Activated naive CD8-positive, alpha-beta T cell treated with anti-CD3 and anti-CD28 coated beads for 36 hours (primary cell): Measurements from ENCODE around the gene SH3YL1. TPM values are rescaled to one million over a fixed set of nuclear protein-coding genes. Genes with fewer than 3 reads are reported as not detected.

Source experiments
- DNase-seq: peaks from one replicate; pipeline ENCODE4 v3.0.0; 2021
- H3K27ac Mint-ChIP-seq: one replicate; pipeline ENCODE4 v1.8.0; 2022; ENCODE audit warnings: mild to moderate bottlenecking, moderate library complexity, mixed read lengths
- H3K27me3 Mint-ChIP-seq: one replicate; pipeline ENCODE4 v1.8.0; 2022; ENCODE audit warnings: mild to moderate bottlenecking, mixed read lengths
- H3K36me3 Mint-ChIP-seq: one replicate; pipeline ENCODE4 v1.8.0; 2021; ENCODE audit warnings: mild to moderate bottlenecking, mixed read lengths
- H3K4me1 Mint-ChIP-seq: one replicate; pipeline ENCODE4 v1.8.0; 2021; ENCODE audit warnings: mixed read lengths
- H3K4me3 Mint-ChIP-seq: one replicate; pipeline ENCODE4 v1.8.0; 2022; ENCODE audit warnings: mild to moderate bottlenecking, moderate library complexity, mixed read lengths
- H3K9me3 Mint-ChIP-seq: one replicate; pipeline ENCODE4 v1.8.0; 2022; ENCODE audit warnings: mixed read lengths
- total RNA-seq, 2 experiments: library from RNA; stranded (reverse); gene quantifications; one replicate each; pipeline ENCODE4 v1.2.3, GENCODE V29; 2021

The SH3YL1 gene
- total RNA-seq, 2 experiments from 2014 or later, result 15.8 to 17.9 TPM

DNA sequence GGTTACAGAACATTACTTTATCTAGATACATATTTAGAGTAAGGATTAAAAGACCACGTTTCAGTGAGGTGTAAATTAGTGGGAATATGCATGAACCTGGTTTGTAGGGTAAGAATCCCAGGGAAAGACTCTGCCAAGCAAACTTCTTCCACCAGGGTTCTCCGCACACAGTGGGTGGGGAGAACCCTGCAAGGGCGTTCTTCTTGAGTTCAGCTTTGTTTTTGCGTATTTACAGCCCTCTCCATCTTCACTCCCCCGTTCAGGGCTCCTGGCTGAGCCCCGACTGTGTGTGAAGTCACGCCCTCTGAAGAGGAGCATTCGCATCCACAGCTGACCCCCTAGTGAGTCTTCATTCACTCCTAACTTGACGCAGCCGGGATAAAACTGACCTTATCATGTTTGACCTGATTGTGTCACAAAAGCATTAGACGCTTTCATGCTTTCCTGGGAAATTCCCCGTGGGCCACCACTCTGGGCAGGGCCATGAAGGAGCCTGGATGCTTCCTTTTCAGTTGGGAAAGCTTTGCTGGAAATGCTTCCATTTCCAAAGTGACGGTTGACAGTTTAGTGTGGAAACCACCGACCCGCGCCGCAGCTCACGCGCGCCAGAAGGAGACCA lies 23.1 kb upstream of the SH3YL1 start:
- Mint-ChIP-seq H3K27me3 (peaks cover 29% of the 10 kb centered on the region), H3K4me3 (no peak overlapping the region), H3K36me3 (no peaks in the 10 kb centered on the region), H3K27ac (no peak overlapping the region), H3K9me3 (no peaks in the 10 kb centered on the region), H3K4me1 (peaks cover 7% of the 10 kb centered on the region)
- DNase-seq, result no peak

DNA sequence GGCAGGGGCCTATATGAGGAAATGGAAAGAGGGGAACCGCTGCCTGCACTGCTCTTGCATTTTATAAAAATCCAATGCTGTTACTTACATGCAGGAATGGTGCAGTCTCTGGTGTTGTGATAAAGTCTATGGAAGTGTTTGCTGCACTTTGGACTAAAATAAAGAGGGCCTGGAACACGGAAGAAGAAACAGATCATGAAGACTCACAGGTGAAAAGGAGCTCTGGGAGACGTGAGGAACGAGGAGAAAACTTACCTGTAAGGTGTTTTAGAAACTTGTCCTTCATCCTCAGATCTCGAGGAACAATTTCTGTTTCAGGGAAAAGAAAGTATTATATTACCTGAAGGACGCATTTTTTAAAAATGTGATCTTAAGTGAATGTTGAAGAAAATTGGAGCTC lies 22.2 kb upstream of the SH3YL1 start:
- Mint-ChIP-seq H3K9me3 (no peaks in the 10 kb centered on the region), H3K36me3 (peaks cover 5% of the 10 kb centered on the region), H3K27ac (no peak overlapping the region), H3K27me3 (peaks cover 27% of the 10 kb centered on the region), H3K4me3 (no peak overlapping the region), H3K4me1 (peaks cover 7% of the 10 kb centered on the region)
- DNase-seq, result no peak

- Mint-ChIP-seq H3K9me3 (no peaks in the 10 kb centered on the region), H3K4me3 (no peak overlapping the region), H3K27ac (no peak overlapping the region), H3K36me3 (peaks cover 5% of the 10 kb centered on the region), H3K4me1 (peaks cover 7% of the 10 kb centered on the region), H3K27me3 (peaks cover 25% of the 10 kb centered on the region)
- no peak for DNase-seq
Measured at GRCh38 chr2:285531-285930, 21.7 kb upstream of the SH3YL1 start.

DNA sequence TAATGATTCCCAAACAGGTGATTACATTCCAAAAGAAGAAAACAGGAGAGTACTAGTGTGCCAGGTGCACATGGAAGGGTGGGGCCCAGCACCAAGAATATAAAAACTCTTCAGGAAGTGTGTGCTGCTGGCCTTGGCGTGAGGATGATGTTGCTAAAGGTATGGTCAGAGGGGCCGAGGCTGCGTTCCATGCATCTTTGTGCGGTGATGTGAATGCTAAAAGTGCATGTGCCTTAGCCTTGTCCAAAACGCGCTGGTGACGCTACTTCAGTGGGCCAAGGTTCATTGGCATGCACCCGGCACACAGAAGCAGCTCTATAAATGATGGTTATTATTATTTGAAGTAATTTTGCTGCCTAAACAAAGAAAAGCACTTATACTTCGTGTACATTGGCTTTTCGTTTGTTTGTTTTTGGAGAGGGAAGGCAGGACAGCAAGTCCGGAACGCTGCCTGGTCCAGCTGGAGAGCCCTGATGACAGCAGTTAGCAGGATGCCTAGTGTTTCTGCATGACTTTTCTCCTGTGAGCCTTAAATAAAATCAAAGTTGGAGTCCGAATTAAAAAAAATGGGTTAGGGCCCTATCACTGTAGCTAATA lies 21.2 kb upstream of the SH3YL1 start:
- Mint-ChIP-seq H3K36me3 (peaks cover 5% of the 10 kb centered on the region), H3K27ac (no peak overlapping the region), H3K4me1 (peaks cover 4% of the 10 kb centered on the region), H3K4me3 (no peak overlapping the region), H3K27me3 (peaks cover 22% of the 10 kb centered on the region), H3K9me3 (no peaks in the 10 kb centered on the region)
- no peak for DNase-seq

DNA sequence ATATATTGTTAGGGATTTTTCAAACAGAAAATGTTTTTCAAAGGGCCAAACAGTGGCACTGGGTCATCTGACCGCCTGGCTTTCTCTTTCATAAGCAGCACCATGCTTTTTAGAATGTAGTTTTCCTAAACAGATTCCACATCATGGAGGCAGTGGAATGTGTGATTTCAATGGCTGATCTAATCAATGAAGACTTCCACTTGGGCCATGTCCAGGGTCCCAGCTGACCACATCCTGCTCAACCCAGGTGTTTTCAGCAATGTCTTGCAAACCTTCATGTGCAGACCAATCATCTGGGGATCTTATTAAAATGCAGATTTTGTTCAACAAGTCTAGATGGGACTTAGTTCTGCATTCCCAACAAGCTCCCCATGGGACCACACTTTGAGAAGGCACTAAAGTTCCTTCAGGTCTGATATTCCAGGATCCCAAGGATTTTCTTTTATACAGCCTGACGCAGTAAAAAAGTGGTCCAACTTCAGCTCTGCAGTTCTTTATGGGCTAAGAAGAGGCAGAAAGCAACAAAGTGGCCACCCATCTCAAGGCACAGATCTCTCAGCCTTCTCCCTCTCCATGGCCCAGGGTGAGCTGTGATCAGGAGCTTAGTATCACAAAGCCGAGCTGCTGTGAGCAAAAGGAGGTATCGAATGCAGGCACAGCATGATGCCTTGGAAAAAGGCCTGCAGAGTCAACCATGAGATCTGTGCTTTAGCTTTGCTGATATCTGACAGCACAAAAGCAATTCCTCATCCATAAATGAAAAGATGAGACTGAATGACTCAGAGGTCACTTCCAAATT lies 20.4 kb upstream of the SH3YL1 start:
- peaks cover 3% of the 10 kb centered on the region for H3K4me1 Mint-ChIP-seq
- no peak overlapping the region for H3K4me3 Mint-ChIP-seq
- no peak for DNase-seq
- H3K36me3 Mint-ChIP-seq, result peaks cover 9% of the 10 kb centered on the region
- no peaks in the 10 kb centered on the region for H3K9me3 Mint-ChIP-seq
- H3K27ac Mint-ChIP-seq, result no peak overlapping the region
- H3K27me3 Mint-ChIP-seq, result peaks cover 16% of the 10 kb centered on the region

DNA sequence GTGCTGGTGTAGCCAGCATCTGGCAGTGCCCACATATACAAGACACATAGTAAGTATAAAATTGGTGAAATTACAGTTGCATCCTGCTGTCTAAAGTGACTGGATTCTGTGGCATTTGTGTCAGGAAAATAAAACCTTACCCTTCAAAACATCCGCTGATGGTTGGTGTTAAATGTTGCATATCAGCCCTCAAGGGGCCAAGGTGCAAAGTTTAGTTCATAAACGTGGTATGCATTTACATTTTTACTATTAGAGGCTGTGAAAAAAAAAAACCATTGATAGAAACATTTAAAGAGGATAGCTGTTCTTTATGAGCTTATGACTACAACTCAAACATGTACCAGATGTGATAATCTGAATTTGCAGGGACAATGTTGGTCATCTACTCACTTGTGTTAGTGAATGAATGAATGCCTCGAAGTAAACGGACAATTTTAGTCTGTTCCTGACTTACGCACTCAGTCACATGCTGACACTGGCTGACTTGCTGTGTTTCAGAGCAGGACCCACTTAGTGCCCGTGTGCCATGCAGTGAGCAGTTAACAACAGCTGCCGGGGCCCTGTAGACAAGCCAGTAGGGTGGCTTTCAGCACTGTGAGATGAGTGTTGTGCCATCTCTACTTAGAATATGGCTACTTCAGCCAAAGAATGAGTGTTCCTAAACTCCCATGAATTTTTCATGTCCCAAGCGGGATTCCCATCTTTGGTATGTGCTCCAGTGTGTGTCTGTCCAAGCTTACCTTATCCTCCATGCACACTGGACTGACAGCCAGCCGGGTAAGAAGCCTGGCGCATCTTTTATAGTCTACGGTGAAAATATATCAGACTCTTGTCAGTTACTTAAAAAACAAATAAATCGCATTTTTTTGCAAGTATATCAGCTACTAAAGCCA lies 18.8 kb upstream of the SH3YL1 start:
- Mint-ChIP-seq H3K36me3 (peaks cover 10% of the 10 kb centered on the region), H3K9me3 (no peaks in the 10 kb centered on the region), H3K4me3 (no peak overlapping the region), H3K4me1 (peaks cover 3% of the 10 kb centered on the region), H3K27me3 (peaks cover 16% of the 10 kb centered on the region), H3K27ac (no peak overlapping the region)
- DNase-seq, result no peak

DNA sequence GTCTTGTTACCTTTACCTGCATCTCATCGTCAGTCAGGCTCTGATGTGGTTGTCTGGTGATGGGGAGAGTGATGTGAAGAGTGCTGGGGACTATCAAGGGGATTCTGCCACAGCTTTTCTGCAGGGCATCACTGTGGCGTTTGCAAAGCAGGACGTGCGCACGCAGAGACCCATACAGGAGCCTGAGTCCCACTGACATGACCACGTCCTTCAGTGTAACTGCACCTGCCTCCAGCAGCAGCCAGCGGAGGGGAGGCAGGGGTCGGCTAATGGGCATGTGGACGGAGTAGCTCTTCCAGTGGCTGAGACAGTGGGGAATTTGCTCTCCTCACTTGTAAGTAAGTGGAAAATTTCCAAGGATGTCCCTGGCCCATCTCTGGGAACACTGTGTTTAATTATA lies 17.5 kb upstream of the SH3YL1 start:
- peaks cover 18% of the 10 kb centered on the region for H3K36me3 Mint-ChIP-seq
- peak overlapping the region; percentile 29 for H3K27ac Mint-ChIP-seq
- DNase-seq, result no peak

DNA sequence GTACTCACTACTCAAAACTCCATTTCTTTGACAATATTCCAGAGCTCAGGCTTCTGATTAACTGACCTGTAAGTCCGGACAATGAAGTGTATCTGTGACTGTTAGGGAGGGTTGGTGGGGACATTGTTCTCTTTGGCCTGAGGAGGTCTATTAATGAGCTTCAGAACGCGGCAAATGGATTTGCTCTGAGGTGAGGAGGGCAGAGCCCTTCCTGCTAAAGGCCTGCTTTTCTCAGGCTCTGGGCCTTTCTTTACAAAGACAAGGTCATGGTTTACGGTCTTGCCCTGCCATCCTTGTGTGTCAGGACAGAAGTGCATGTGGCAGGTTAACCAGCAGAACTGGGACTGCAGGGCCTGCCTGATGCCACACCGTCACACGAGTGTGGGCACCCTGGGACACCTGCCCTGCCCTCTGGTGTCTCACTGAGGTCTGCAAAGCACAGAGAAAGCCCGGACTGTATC lies 16.8 kb upstream of the SH3YL1 start:
- peaks cover under 1% of the 10 kb centered on the region for H3K27me3 Mint-ChIP-seq
- H3K9me3 Mint-ChIP-seq, result no peaks in the 10 kb centered on the region

More for the DNA sequence above, 17.5 kb upstream of the SH3YL1 start:
- Mint-ChIP-seq H3K27me3 (peaks cover 8% of the 10 kb centered on the region), H3K4me1 (no peaks in the 10 kb centered on the region), H3K4me3 (no peak overlapping the region), H3K9me3 (no peaks in the 10 kb centered on the region)

GRCh38 chr2:279956-280649 lies 16.3 kb upstream of the SH3YL1 start:
- Mint-ChIP-seq H3K4me3 (no peak overlapping the region), H3K4me1 (peaks cover 3% of the 10 kb centered on the region), H3K9me3 (no peaks in the 10 kb centered on the region), H3K27me3 (no peaks in the 10 kb centered on the region), H3K27ac (no peak overlapping the region), H3K36me3 (peaks cover 24% of the 10 kb centered on the region)
- no peak for DNase-seq

More for the DNA sequence above, 16.8 kb upstream of the SH3YL1 start:
- peaks cover 22% of the 10 kb centered on the region for H3K36me3 Mint-ChIP-seq
- no peak overlapping the region for H3K27ac Mint-ChIP-seq
- no peaks in the 10 kb centered on the region for H3K4me1 Mint-ChIP-seq
- DNase-seq, result no peak
- H3K4me3 Mint-ChIP-seq, result no peak overlapping the region

GRCh38 chr2:279366-279765 lies 15.5 kb upstream of the SH3YL1 start:
- Mint-ChIP-seq H3K4me3 (no peak overlapping the region), H3K36me3 (peaks cover 27% of the 10 kb centered on the region), H3K4me1 (peaks cover 5% of the 10 kb centered on the region), H3K9me3 (no peaks in the 10 kb centered on the region), H3K27ac (no peak overlapping the region), H3K27me3 (no peaks in the 10 kb centered on the region)
- DNase-seq, result no peak

DNA sequence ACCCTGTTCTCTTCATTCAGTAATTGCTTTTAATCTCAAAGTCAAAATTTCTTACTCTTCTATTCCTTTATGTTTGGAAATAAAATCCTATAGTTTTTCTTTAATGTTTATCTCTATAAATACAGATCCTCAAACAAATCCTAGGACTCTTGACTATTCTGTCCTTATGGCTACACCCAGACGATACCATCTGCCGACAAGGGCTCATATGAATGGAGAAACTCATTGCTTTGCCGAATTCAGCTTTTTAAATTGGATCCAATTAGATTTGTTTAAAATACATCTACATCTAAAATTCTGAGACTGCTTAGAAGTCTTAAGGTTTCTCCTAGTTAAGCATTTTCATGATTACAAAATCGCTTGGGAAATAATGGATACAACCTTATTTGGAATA lies 15.1 kb upstream of the SH3YL1 start:
- no peaks in the 10 kb centered on the region for H3K27me3 Mint-ChIP-seq
- no peaks in the 10 kb centered on the region for H3K9me3 Mint-ChIP-seq
- no peak overlapping the region for H3K27ac Mint-ChIP-seq
- peaks cover 7% of the 10 kb centered on the region for H3K4me1 Mint-ChIP-seq
- DNase-seq, result no peak
- peaks cover 27% of the 10 kb centered on the region for H3K36me3 Mint-ChIP-seq
- H3K4me3 Mint-ChIP-seq, result no peak overlapping the region

DNA sequence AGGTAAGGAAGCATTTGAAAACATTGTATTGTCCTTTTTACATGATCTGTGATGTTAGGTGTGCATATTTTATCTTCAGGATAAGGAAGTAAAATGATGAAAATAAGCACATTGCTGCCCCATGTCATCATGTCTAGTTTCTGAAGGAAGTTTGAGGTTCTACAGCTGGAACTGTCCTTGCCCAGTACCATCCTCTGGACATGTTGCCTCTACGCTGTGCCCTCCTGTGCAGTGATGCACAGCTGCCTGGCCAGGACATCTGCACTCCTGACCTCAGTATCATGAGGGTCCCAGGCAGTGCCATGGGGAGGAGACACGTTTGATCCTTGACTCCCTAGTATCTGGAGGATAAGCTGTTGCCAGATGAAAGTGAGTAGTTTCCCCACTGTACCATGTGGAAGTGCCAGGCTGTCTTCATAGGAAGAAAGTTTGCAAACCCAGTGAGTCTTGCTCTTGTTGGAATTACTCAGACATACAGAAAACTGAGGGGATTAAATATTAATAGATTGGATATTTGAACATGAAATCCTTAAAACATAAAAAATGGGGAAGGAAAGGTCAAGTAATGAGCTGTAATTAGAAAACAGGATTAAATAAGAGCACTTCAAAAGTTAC lies 14.6 kb upstream of the SH3YL1 start:
- Mint-ChIP-seq H3K27ac (no peak overlapping the region), H3K4me3 (no peak overlapping the region), H3K36me3 (peaks cover 27% of the 10 kb centered on the region), H3K27me3 (no peaks in the 10 kb centered on the region), H3K9me3 (no peaks in the 10 kb centered on the region), H3K4me1 (peaks cover 7% of the 10 kb centered on the region)
- DNase-seq, result no peak

DNA sequence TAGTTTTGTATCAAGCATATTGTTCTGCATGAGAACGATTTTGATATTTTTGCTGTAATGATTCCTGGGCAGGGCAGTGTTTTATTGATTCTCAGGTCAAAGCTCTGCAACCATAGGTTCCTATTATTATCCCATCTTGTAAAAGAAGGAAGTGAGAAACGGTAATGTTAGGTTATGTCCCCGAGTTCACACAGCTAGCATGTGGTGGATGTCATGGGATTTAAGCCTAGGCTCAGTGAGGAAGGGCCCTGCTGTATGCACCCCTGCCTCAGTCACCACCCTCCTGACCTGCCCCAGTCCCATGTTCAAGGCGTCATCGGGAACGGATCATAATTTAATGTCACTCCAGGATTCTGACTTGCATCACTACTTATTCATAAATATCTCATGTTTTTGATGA lies 11.6 kb upstream of the SH3YL1 start:
- Mint-ChIP-seq H3K9me3 (no peaks in the 10 kb centered on the region), H3K27ac (no peak overlapping the region), H3K4me1 (peaks cover 23% of the 10 kb centered on the region)

DNA sequence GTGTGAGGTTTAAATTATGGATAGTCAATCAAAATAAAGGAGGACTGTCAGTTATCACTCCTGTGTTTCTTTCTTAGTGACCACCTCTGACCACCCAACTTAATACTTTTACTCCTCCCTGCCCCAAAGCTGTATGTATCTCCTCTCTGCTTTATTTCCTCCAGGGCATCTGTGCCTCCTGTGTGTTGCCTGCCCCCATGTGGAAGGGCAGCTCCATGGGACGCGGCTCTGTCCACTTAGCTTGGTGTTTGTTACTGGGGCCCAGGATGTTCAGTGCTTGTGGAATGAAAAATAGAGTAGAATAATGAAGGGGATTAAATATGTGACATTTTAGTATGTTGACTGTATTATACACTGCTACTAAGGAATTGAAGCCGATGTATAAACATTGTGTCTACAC lies 10.7 kb upstream of the SH3YL1 start:
- H3K9me3 Mint-ChIP-seq, result no peaks in the 10 kb centered on the region
- H3K36me3 Mint-ChIP-seq, result peaks cover 27% of the 10 kb centered on the region
- H3K4me1 Mint-ChIP-seq, result peaks cover 32% of the 10 kb centered on the region
- no peak for DNase-seq
- H3K27ac Mint-ChIP-seq, result no peak overlapping the region
- no peak overlapping the region for H3K4me3 Mint-ChIP-seq
- no peaks in the 10 kb centered on the region for H3K27me3 Mint-ChIP-seq

More for the DNA sequence above, 11.6 kb upstream of the SH3YL1 start:
- no peak for DNase-seq
- Mint-ChIP-seq H3K36me3 (peaks cover 31% of the 10 kb centered on the region), H3K4me3 (no peak overlapping the region), H3K27me3 (no peaks in the 10 kb centered on the region)
